GM19035 (cell line): ENCODE data around the gene RGS6.

Source experiments
- ATAC-seq: cut with Tn5 transposase; IDR thresholded peaks from one replicate; pipeline ENCODE4 v1.9.1; 2021; ENCODE audit not compliant: unreplicated experiment

RGS6 gene

GRCh38 chr14:72383865-72384264, 451.6 kb downstream of the RGS6 start:
- no peak for ATAC-seq

- no peak for ATAC-seq
These were observed 455.5 kb downstream of the RGS6 start for GRCh38 chr14:72387726-72388125.

- no peak for ATAC-seq
These were observed 457.0 kb downstream of the RGS6 start for GRCh38 chr14:72389200-72389599.

- ATAC-seq, result no peak
These were observed 468.9 kb downstream of the RGS6 start for GRCh38 chr14:72401101-72401625.

- ATAC-seq, result no peak
These were observed 469.6 kb downstream of the RGS6 start for GRCh38 chr14:72401632-72402376.

GRCh38 chr14:72402377-72402772, 470.1 kb downstream of the RGS6 start:
- no peak for ATAC-seq

- ATAC-seq, result no peak
These were observed 472.0 kb downstream of the RGS6 start for GRCh38 chr14:72404106-72404774.

GRCh38 chr14:72404998-72405397, 472.8 kb downstream of the RGS6 start:
- ATAC-seq, result no peak

GRCh38 chr14:72408020-72408419, 475.8 kb downstream of the RGS6 start:
- no peak for ATAC-seq

GRCh38 chr14:72409047-72409446, 476.8 kb downstream of the RGS6 start:
- ATAC-seq, result no peak

GRCh38 chr14:72416081-72416849, 484.0 kb downstream of the RGS6 start:
- ATAC-seq, result no peak

GRCh38 chr14:72416892-72417291, 484.7 kb downstream of the RGS6 start:
- ATAC-seq, result no peak

GRCh38 chr14:72418806-72419205, 486.6 kb downstream of the RGS6 start:
- ATAC-seq, result no peak

GRCh38 chr14:72419226-72419775, 487.1 kb downstream of the RGS6 start:
- no peak for ATAC-seq

- no peak for ATAC-seq
These were observed 488.7 kb downstream of the RGS6 start for GRCh38 chr14:72420749-72421474.

- no peak for ATAC-seq
These were observed 491.7 kb downstream of the RGS6 start for GRCh38 chr14:72423957-72424356.

GRCh38 chr14:72430457-72430856, 498.2 kb downstream of the RGS6 start:
- no peak for ATAC-seq

- no peak for ATAC-seq
These were observed 500.5 kb downstream of the RGS6 start for GRCh38 chr14:72432748-72433147.

GRCh38 chr14:72433511-72433910, 501.3 kb downstream of the RGS6 start:
- no peak for ATAC-seq

GRCh38 chr14:72434856-72435255, 502.6 kb downstream of the RGS6 start:
- ATAC-seq, result no peak

GRCh38 chr14:72439707-72440106, 507.5 kb downstream of the RGS6 start:
- ATAC-seq, result no peak
